B cell (primary cell): ENCODE results near the gene ICAM3. TPM values are rescaled to one million over a fixed set of nuclear protein-coding genes. Genes with fewer than 3 reads are reported as not detected.

Experiments used
- ATAC-seq: fragments of 200-7000 bp; cut with Tn5 transposase; one replicate; pipeline ENCODE4 v1.10.0; 2021; ENCODE audit warnings: low read depth, mild to moderate bottlenecking, moderate number of reproducible peaks, moderate library complexity
- CTCF ChIA-PET: fragments of 350-600 bp; sonication (Branson Sonifier 250); formaldehyde crosslinking; loops from one replicate; lab custom pipeline; 2021; ENCODE audit warnings: antibody characterized with exemption, inconsistent platforms; lab: Charles Lee
- POLR2A ChIA-PET: fragments of 350-600 bp; sonication (Branson Sonifier 250); formaldehyde crosslinking; loops from one replicate; lab custom pipeline; 2021; ENCODE audit warnings: antibody characterized with exemption; lab: Charles Lee
- DNase-seq: peaks from one replicate; pipeline ENCODE4 v3.0.0; 2013
- H2AFZ ChIP-seq: 2 replicates; pipeline ENCODE4 v1.6.1; 2012; ENCODE audit warnings: mild to moderate bottlenecking, low read depth, low read length; ENCODE audit not compliant: insufficient read depth, poor library complexity, severe bottlenecking
- H3K27ac ChIP-seq, 2 donors: 1 replicate in 1 of 2; 2 replicates in 1 of 2; pipeline ENCODE4 v1.5.1; 2012 to 2013; ENCODE audit warnings: low read length in 2 of 2, mild to moderate bottlenecking in 2 of 2, moderate library complexity in 1 of 2
- H3K27me3 ChIP-seq, 4 experiments: fragments of 200-600 bp in 1 of 4; sonication (generic) in 1 of 4; replicated peaks in 1 of 4; 1 replicate in 2 of 4; 2 replicates in 2 of 4; pipeline versions ENCODE4 v1.6.1 to v1.7.0; 2013 to 2016; ENCODE audit warnings: low read length in 3 of 4, mild to moderate bottlenecking in 2 of 4, mixed read lengths in 1 of 4, moderate library complexity in 1 of 4; ENCODE audit not compliant: insufficient read depth in 4 of 4, control insufficient read depth in 3 of 4; ENCODE audit errors: control extremely low read depth in 1 of 4
- H3K36me3 ChIP-seq, 2 experiments: replicated peaks in 1 of 2; 1 replicate in 1 of 2; 2 replicates in 1 of 2; pipeline versions ENCODE4 v1.6.1 to v1.7.1; 2013; ENCODE audit warnings: low read length in 1 of 2; ENCODE audit not compliant: insufficient read depth in 2 of 2, control insufficient read depth in 1 of 2; ENCODE audit errors: control extremely low read depth in 1 of 2, extremely low read depth in 1 of 2
- H3K4me1 ChIP-seq, 2 donors: fragments of 200-600 bp in 1 of 2; sonication (generic) in 1 of 2; 1 replicate in 1 of 2; 2 replicates in 1 of 2; pipeline versions ENCODE4 v1.5.1 to v1.6.1; 2013 to 2017; ENCODE audit warnings: low read length in 2 of 2; ENCODE audit not compliant: control insufficient read depth in 2 of 2, insufficient read depth in 2 of 2
- H3K4me2 ChIP-seq: replicated peaks from 2 replicates; pipeline ENCODE3; 2012; ENCODE audit warnings: mild to moderate bottlenecking, low read depth, low read length; ENCODE audit not compliant: poor library complexity, severe bottlenecking
- H3K4me3 ChIP-seq, 5 experiments: fragments of 200-600 bp in 1 of 5; sonication (generic) in 1 of 5; 1 replicate in 3 of 5; 2 replicates in 2 of 5; pipeline versions ENCODE4 v1.5.1 to v1.7.0; 2011 to 2016; ENCODE audit warnings: low read length in 4 of 5, mild to moderate bottlenecking in 4 of 5, low read depth in 2 of 5, control low read depth in 1 of 5, moderate library complexity in 1 of 5; ENCODE audit not compliant: insufficient read depth in 1 of 5; ENCODE audit errors: control extremely low read depth in 1 of 5, extremely low read depth in 1 of 5
- H3K79me2 ChIP-seq: fragments of 200-600 bp; sonication (generic); one replicate; pipeline ENCODE4 v1.6.0; 2016; ENCODE audit warnings: low read length; ENCODE audit not compliant: control insufficient read depth, insufficient read depth
- H3K9ac ChIP-seq: fragments of 200-600 bp; sonication (generic); 2 replicates; pipeline ENCODE4 v1.6.1; 2017; ENCODE audit warnings: mild to moderate bottlenecking, low read length, moderate library complexity
- H3K9me3 ChIP-seq, 3 donors: one replicate each; pipeline versions ENCODE4 v1.6.1 to v1.7.1; 2013; ENCODE audit warnings: low read length in 2 of 3; ENCODE audit not compliant: control insufficient read depth in 2 of 3, insufficient read depth in 1 of 3; ENCODE audit errors: control extremely low read depth in 1 of 3
- H4K20me1 ChIP-seq: 2 replicates; pipeline ENCODE4 v1.6.0; 2012; ENCODE audit warnings: mild to moderate bottlenecking, low read length; ENCODE audit not compliant: insufficient read depth, control insufficient read depth, poor library complexity, severe bottlenecking
- H3K27ac Mint-ChIP-seq: one replicate; pipeline ENCODE4 v1.8.0; 2021; ENCODE audit warnings: mixed read lengths
- H3K27me3 Mint-ChIP-seq: one replicate; pipeline ENCODE4 v1.8.0; 2021; ENCODE audit warnings: mixed read lengths
- H3K4me1 Mint-ChIP-seq: one replicate; pipeline ENCODE4 v1.8.0; 2021; ENCODE audit warnings: mixed read lengths
- H3K4me3 Mint-ChIP-seq: one replicate; pipeline ENCODE4 v1.8.0; 2021; ENCODE audit warnings: mixed read lengths
- H3K9me3 Mint-ChIP-seq: one replicate; pipeline ENCODE4 v1.8.0; 2022; ENCODE audit warnings: mixed read lengths; ENCODE audit not compliant: insufficient read depth
- EZH2 ChIP-seq: IDR thresholded peaks from 2 replicates; pipeline ENCODE4 v1.6.1; 2012; ENCODE audit warnings: borderline replicate concordance, low read depth, mild to moderate bottlenecking, moderate library complexity, low read length; ENCODE audit not compliant: insufficient read depth, poor library complexity, severe bottlenecking
- WGBS: methylation state at CpG from one replicate; pipeline ENCODE4 v1.1.5; 2013; ENCODE audit warnings: missing lambda C conversion rate; ENCODE audit not compliant: insufficient coverage; 5-methylcytosine and 5-hydroxymethylcytosine counted together
- intact Hi-C: fragments of 100-400 bp; cut with micrococcal nuclease; formaldehyde crosslinking; loops from one replicate; pipeline ENCODE4 v1.10.0; 2022
- polyA plus RNA-seq: library from polyadenylated mRNA; depleted of rRNA; stranded (reverse); fragments of >200 nt; gene quantifications from 2 replicates; pipeline ENCODE4 v1.2.3, GENCODE V29; 2012
- total RNA-seq, 2 donors: library from RNA; stranded (reverse); fragments of 120-200 nt in 1 of 2; gene quantifications; 1 replicate in 1 of 2; 2 replicates in 1 of 2; pipeline versions ENCODE4 v1.2.3 to v1.2.4, GENCODE V29; 2013 to 2022
- TF ChIP-seq, protein P1 (sequence below): fragments of 200-600 bp; IDR thresholded peaks from one replicate; pipeline ENCODE4 v1.8.0; 2022; ENCODE audit warnings: antibody characterized with exemption, mild to moderate bottlenecking

Gene ICAM3
- total and polyA plus RNA-seq, 2 donors (not counting 1 experiment from before 2014, with no cell fraction given), result 119 to 223 TPM

- peak; percentile 6 for DNase-seq
- no peak overlapping the region for H3K27ac Mint-ChIP-seq
- POLR2A ChIA-PET, result no interaction called here
- intact Hi-C loops, result no loop called here
- H3K4me3 ChIP-seq, result no peak overlapping the region
- 97% methylated on average over 26 of the region's 26 CpGs for WGBS
- H3K4me1 ChIP-seq, result peaks cover 27 to 43% of the 10 kb centered on the region in 2 donors
- peaks cover 43% of the 10 kb centered on the region for H4K20me1 ChIP-seq
- CTCF ChIA-PET, result interaction anchor here (4.3 kb wide), 1 partner anchor 65 kb away, joined by 14 read pairs; the partner anchor contains the start of gene ICAM1
- no peak overlapping the region for H2AFZ ChIP-seq
- TF ChIP-seq, protein P1, sequence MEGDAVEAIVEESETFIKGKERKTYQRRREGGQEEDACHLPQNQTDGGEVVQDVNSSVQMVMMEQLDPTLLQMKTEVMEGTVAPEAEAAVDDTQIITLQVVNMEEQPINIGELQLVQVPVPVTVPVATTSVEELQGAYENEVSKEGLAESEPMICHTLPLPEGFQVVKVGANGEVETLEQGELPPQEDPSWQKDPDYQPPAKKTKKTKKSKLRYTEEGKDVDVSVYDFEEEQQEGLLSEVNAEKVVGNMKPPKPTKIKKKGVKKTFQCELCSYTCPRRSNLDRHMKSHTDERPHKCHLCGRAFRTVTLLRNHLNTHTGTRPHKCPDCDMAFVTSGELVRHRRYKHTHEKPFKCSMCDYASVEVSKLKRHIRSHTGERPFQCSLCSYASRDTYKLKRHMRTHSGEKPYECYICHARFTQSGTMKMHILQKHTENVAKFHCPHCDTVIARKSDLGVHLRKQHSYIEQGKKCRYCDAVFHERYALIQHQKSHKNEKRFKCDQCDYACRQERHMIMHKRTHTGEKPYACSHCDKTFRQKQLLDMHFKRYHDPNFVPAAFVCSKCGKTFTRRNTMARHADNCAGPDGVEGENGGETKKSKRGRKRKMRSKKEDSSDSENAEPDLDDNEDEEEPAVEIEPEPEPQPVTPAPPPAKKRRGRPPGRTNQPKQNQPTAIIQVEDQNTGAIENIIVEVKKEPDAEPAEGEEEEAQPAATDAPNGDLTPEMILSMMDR, result no peak
- TF ChIP-seq EZH2, result no peak
- no peak overlapping the region for H3K27ac ChIP-seq
- no peak overlapping the region for H3K9ac ChIP-seq
- no peaks in the 10 kb centered on the region for H3K27me3 ChIP-seq
- H3K4me1 Mint-ChIP-seq, result peaks cover 39% of the 10 kb centered on the region
- H3K79me2 ChIP-seq, result peaks cover 90% of the 10 kb centered on the region
- H3K36me3 ChIP-seq, result peaks cover 0 to 26% of the 10 kb centered on the region in 2 experiments
- ATAC-seq, result no peak
- H3K9me3 ChIP-seq, result peaks cover 0 to 15% (median 0%) of the 10 kb centered on the region in 3 donors
- no peaks in the 10 kb centered on the region for H3K27me3 Mint-ChIP-seq
- H3K4me3 Mint-ChIP-seq, result no peak overlapping the region
- no peak overlapping the region for H3K4me2 ChIP-seq
- no peaks in the 10 kb centered on the region for H3K9me3 Mint-ChIP-seq
These were observed 4.0 kb downstream of the ICAM3 start for GRCh38 chr19:10335352-10335985.
